Stimulated activated CD8-positive, alpha-beta memory T cell treated with anti-CD3 and anti-CD28 coated beads, Interleukin-12 subunit alpha, Interleukin-12 subunit beta, amount 100 ng/mL, for 1 hour (primary cell): ENCODE results near the gene DDI2.

Experiments
- DNase-seq: peaks from one replicate; pipeline ENCODE4 v3.0.0-alpha.2; 2020; ENCODE audit warnings: low read depth

DDI2 gene

GRCh38 chr1:15605398-15606383 is 11.6 kb upstream of the DDI2 start:
- DNase-seq, result no peak

DNA sequence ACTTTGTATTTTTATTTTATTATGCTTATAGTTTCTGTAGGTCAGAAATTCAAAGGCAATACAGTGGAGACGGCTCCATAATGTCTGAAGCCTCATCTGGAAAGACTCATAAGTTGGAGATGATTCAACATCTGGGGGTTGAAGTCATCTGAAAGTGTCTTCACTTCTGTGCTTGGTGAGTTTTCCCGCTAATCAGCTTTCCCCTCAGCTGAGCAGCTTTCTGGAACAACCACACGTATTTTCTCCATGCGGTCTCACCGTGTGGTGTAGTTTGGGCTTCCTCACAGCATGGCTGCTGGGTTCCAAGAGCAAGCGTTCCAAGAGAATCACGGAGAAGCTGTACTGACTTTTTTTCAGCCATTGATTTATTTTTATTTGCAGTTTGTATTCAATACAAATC is 7.6 kb upstream of the DDI2 start:
- no peak for DNase-seq

GRCh38 chr1:15610167-15610566 is 7.1 kb upstream of the DDI2 start:
- DNase-seq, result no peak

GRCh38 chr1:15616373-15617172 is 685 bp upstream of the DDI2 start:
- DNase-seq, result no peak

DNA sequence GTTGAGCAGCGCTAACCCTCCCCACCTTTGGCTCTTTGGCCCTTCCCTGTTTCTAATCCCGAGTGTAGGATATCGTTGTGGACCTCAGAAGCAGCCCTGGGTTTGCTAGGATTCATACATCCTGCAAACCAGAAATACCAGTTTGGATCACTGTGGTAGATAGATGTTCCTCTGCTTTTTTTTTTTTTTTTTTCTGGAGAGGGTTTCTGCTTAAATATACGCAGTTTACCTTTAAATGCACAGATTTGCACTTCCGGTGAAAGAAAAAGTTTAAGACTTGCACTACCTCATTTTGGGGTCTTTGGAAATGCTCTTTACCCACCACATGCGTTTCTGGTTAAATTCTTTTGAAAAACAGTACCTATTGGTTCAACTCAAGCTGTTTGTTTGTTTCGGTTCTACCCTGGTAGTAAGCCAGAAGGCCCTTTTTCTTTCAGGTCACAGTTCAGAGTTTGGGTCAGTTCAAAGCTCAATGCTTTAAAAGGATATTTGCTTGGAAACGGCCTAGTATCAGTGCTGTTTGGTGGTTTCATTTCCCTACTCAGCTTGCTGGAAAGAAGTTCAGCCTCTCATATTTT is 908 bp downstream of the DDI2 start:
- DNase-seq, result no peak

- no peak for DNase-seq
Observed at GRCh38 chr1:15618655-15619525, 1.6 kb downstream of the DDI2 start.

DNA sequence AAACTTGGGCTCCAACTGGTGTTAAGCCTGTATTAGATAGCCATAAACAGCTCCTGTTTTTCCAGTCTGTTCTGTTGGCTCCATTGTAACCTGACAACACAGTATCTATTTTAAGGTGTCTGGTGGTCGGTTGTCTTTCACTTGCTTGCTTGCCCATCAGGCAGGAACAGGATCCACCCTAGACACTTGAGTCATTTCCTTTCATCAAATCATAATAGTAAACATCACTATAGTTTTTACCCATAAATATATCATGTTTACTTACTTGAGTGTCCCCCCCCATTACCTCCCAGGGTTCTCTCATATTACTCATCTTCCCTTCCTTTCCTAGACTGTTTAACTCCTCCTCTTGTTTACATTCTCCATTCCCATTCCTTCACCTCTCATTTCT is 2.9 kb downstream of the DDI2 start:
- no peak for DNase-seq

DNA sequence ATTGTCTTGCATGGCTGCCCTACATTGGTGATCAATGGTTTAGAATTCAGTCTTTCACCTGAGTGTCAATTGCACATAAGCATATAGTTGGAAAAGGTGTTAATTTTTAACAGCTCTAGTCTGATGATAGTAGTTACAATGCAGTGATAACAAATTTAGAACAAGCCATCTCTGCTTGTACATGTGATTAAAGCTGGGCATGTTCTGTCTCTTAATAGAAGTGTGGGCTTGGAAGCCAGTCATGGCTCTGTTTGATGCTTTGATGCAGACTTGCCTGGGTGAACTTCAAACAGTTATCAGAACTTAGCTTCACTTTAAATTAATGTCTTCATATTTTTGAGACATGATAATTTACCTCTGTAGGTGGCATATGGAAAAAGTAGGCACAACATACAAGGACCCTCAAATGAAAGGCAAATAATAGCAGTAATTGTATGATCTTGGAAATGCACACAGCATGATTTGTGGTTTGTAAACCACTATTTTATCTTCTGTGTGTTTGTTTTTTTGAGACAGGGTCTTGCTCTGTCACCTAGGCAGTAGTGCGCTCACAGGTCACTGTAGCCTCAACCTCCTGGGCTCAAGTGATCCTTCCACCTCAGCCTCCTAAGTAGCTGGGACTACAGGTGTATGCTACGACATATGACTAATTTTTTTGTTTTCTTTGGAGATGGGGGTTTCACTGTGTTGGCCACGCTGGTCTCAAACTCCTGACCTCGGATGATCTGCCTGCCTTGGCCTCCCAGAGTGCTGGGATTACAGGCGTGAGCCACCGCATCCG is 3.8 kb downstream of the DDI2 start:
- DNase-seq, result no peak

GRCh38 chr1:15621975-15622374 is 4.7 kb downstream of the DDI2 start:
- no peak for DNase-seq

GRCh38 chr1:15622712-15623373 is 5.6 kb downstream of the DDI2 start:
- DNase-seq, result no peak

DNA sequence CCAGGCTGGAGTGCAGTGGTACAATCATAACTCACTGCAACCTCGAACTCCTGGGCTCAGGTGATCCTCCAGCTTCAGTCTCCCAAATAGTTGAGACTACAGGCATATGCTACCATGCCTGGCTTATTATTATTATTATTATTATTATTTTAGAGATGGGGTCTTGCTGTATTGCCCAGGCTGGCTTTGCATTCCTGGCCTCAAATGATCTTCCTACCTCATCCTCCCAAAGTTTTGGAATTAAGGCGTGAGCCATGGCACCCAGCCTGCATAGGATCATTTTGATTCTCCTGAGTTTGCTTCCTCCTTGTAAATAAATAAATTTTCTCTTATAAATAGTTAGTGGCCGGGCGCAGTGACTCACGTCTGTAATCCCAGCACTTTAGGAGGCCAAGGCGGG is 6.2 kb downstream of the DDI2 start:
- DNase-seq, result no peak

- no peak for DNase-seq
Observed at GRCh38 chr1:15624133-15624714, 7.0 kb downstream of the DDI2 start.

DNA sequence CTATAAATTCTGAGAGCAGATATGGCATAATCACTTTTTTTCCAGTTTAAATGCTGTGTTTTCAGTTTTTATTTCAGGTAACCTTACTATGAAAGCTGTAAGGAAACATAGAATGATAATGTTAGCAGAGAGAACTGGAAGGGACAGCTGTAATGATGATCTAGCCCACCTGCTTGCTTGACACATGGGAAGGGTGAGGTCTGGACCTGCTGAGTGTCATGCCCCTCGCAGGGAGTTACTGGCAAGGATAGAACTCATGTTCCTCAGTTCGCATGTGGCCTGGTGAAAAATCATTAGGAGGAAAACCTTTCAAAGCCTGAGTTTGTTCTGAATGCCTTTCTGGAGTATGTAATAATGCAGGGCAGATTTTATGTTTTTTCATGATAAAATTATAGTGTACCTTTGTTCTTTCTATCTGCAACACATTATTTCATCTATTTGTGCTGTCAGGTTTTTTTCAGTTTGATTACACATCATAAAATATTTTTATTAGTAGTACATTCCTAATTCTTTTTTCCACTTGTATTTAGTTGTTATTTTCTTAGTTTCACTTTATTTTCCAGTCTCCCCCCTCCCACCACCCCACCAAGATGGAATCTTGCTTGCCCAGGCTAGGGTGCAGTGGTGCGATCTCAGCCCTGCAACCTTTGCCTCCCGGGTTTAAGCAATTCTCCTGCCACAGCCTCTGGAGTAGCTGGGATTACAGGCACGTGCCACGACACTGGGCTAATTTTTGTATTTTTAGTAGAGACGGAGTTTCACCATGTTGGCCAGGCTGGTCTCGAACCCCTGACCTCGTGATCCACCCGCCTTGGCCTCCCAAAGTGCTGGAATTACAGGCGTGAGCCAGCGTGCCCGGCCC is 8.0 kb downstream of the DDI2 start:
- DNase-seq, result no peak

GRCh38 chr1:15626269-15626950 is 9.2 kb downstream of the DDI2 start:
- no peak for DNase-seq

- no peak for DNase-seq
Observed at GRCh38 chr1:15627343-15627988, 10.2 kb downstream of the DDI2 start.

DNA sequence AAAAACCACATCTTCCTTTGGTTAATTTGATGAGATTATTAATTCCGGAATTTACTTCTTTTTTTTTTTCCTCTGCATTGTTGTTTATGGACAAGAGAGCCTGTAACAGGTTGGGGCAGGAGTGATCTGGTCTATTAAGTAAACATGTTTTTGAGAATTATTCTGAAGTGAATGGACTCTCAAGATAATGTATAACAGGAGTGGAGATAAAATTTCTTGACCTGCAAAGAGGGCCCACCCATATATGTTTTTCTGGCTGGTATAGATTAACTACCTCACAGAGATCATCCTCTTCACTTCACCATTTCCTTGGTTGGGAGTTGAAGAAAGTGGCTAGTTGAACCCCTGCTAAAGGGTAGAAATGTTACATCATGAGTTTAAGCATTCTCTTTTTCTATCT is 10.7 kb downstream of the DDI2 start:
- no peak for DNase-seq

DNA sequence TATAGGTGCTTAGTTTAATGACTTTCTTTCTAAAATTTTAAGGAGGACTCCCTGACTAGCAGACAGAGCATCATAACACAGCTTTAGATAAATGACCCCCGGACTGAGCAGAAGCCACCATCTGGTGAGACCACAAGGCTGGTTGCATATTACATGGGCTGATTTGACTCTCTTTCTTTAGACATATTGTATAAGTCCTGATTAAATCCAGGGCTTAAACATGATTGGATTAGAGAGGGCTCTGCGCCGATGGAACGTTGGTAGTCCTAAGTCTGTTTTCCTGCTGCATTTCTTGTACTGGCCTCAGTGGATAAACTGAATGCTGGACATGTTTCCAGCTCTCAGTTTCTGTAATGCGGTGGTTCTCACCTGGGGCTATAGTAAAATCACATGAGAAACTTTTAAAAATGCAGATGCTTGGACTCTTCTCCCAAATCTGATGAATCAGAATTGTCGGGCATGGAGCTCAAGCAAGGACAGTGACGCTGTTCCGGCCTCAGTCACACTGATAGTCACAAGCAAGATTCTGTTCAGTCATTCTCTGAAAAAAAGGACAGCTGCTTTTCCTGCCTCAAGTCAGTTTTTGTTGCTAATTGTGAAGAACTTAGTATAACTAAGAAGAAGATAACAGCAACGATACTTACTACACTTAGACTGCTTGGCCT is 16.6 kb downstream of the DDI2 start:
- DNase-seq, result no peak
